ENCODE results near the gene MKRN2. TPM values are rescaled to one million over a fixed set of nuclear protein-coding genes. Genes with fewer than 3 reads are reported as not detected.

Gene MKRN2
- total RNA-seq (10 to 100 TPM; 26.4 to 30.8 TPM), polyA plus RNA-seq (10 to 100 TPM; 15.7 to 20.2 TPM)
- long read RNA-seq, donor 1, transcript MKRN2-201 (8 exons, 2,848 nt), result major isoform, 17 of 56 reads
- long read RNA-seq, donor 1, partial matches to known transcripts, result 32 of 56 reads
- long read RNA-seq, donor 1, other reads (novel, unspliced or antisense), result 7 of 56 reads
- long read RNA-seq, donor 2, partial matches to known transcripts, result 0 of 1 reads
- long read RNA-seq, donor 2, other reads (novel, unspliced or antisense), result 0 of 1 reads
- long read RNA-seq, donor 3, partial matches to known transcripts, result 67 of 69 reads
- long read RNA-seq, donor 3, other reads (novel, unspliced or antisense), result 0 of 69 reads
- long read RNA-seq, donor 4, transcript MKRN2-201 (8 exons, 2,848 nt), result major isoform, 5 of 11 reads
- long read RNA-seq, donor 4, partial matches to known transcripts, result 6 of 11 reads
- long read RNA-seq, donor 4, other reads (novel, unspliced or antisense), result 0 of 11 reads
- long read RNA-seq, donor 5, transcript MKRN2-201 (8 exons, 2,848 nt), result major isoform, 13 of 50 reads
- long read RNA-seq, donor 5, partial matches to known transcripts, result 32 of 50 reads
- long read RNA-seq, donor 5, other reads (novel, unspliced or antisense), result 5 of 50 reads

GRCh38 chr3:12556690-12557472 lies at the start of gene MKRN2:
TSS of gene MKRN2 (plus strand) at chr3:12557087. CDS start at chr3:12557151, 64 bp downstream.
- peak; percentile 98 for ATAC-seq (ENCODE audit: insufficient read depth, low FRiP score)
- Histone ChIP-seq H3K36me3 (ENCODE audit: control insufficient read depth in 4 of 4, insufficient read depth in 4 of 4, low read length in 4 of 4) (no peaks in the 10 kb centered on the region), H3K4me3 (peak within 1 kb of the TSS; percentile 67), H3K9me3 (ENCODE audit: control insufficient read depth in 4 of 4, insufficient read depth in 3 of 4, low read length in 3 of 4) (no peaks in the 10 kb centered on the region), H3K4me1 (ENCODE audit: control insufficient read depth in 5 of 5, insufficient read depth in 5 of 5, low read length in 5 of 5) (peaks cover 5 to 24% (median 12%) of the 10 kb centered on the region in 5 donors), H3K27ac (ENCODE audit: low read depth in 1 of 2, low read length in 1 of 2) (peak within 1 kb of the TSS; percentile 93 to 96), H3K9ac (ENCODE audit: insufficient read depth in 1 of 2, low read length in 2 of 2) (peak within 1 kb of the TSS; percentile 53 to 89), H3K27me3 (ENCODE audit: control insufficient read depth in 3 of 3, insufficient read depth in 3 of 3, low read length in 2 of 3) (no peaks in the 10 kb centered on the region)
- WGBS, 2 donors, result 0 to 1% methylated on average over 67 to 77 of the region's 77 CpGs
- DNase-seq, result peak; percentile 90 to 94 (median 92)
- TF ChIP-seq CTCF (IDR thresholded peaks at IDR 0.05; ENCODE audit: control extremely low read depth, extremely low read depth), result no peak

- DNase-seq (peak; percentile 74 to 90 (median 84)), ATAC-seq (ENCODE audit: insufficient read depth, low FRiP score) (no peak)
- H3K4me1 ChIP-seq (ENCODE audit: control insufficient read depth in 5 of 5, insufficient read depth in 5 of 5, low read length in 5 of 5), result peaks cover 0 to 27% (median 0%) of the 10 kb centered on the region in 5 donors
- no peak for TF ChIP-seq CTCF (IDR thresholded peaks at IDR 0.05; ENCODE audit: control extremely low read depth, extremely low read depth)
- H3K4me3 ChIP-seq, result no peak overlapping the region
- peak overlapping the region in 1 of 2 donors; percentile 23 for H3K27ac ChIP-seq (ENCODE audit: low read depth in 1 of 2, low read length in 1 of 2)
- no peaks in the 10 kb centered on the region for H3K9me3 ChIP-seq (ENCODE audit: control insufficient read depth in 4 of 4, insufficient read depth in 3 of 4, low read length in 3 of 4)
- H3K36me3 ChIP-seq (ENCODE audit: control insufficient read depth in 4 of 4, insufficient read depth in 4 of 4, low read length in 4 of 4), result peaks cover 0 to 18% (median 9%) of the 10 kb centered on the region in 4 donors
- no peaks in the 10 kb centered on the region for H3K27me3 ChIP-seq (ENCODE audit: control insufficient read depth in 3 of 3, insufficient read depth in 3 of 3, low read length in 2 of 3)
- 85 to 86% methylated on average over 8 of the region's 8 CpGs for WGBS, 2 donors
- H3K9ac ChIP-seq (ENCODE audit: insufficient read depth in 1 of 2, low read length in 2 of 2), result no peak overlapping the region
These were observed 49.2 kb upstream of the MKRN2 start for GRCh38 chr3:12507591-12508281.

- 76 to 87% methylated on average over 5 of the region's 5 CpGs for WGBS, 2 donors
- Histone ChIP-seq H3K27ac (ENCODE audit: low read depth in 1 of 2, low read length in 1 of 2) (peak overlapping the region in 1 of 2 donors; percentile 23), H3K4me1 (ENCODE audit: control insufficient read depth in 5 of 5, insufficient read depth in 5 of 5, low read length in 5 of 5) (peaks cover 0 to 27% (median 0%) of the 10 kb centered on the region in 5 donors), H3K9ac (ENCODE audit: insufficient read depth in 1 of 2, low read length in 2 of 2) (no peak overlapping the region), H3K9me3 (ENCODE audit: control insufficient read depth in 4 of 4, insufficient read depth in 3 of 4, low read length in 3 of 4) (no peaks in the 10 kb centered on the region), H3K4me3 (no peak overlapping the region), H3K27me3 (ENCODE audit: control insufficient read depth in 3 of 3, insufficient read depth in 3 of 3, low read length in 2 of 3) (no peaks in the 10 kb centered on the region), H3K36me3 (ENCODE audit: control insufficient read depth in 4 of 4, insufficient read depth in 4 of 4, low read length in 4 of 4) (peaks cover 0 to 16% (median 6%) of the 10 kb centered on the region in 4 donors)
- peak in 1 of 3 donors; percentile 30 for DNase-seq
- ATAC-seq (ENCODE audit: insufficient read depth, low FRiP score), result peak; percentile 65
- no peak for TF ChIP-seq CTCF (IDR thresholded peaks at IDR 0.05; ENCODE audit: control extremely low read depth, extremely low read depth)
These were observed 48.6 kb upstream of the MKRN2 start for GRCh38 chr3:12508291-12508700.
